HG02642 (cell line): ENCODE data around the gene SPAG16.
"Not testable (repeated sequence)": the region's sequence is repeated elsewhere in the genome, so short reads cannot be mapped to it uniquely, and the experiment has no call there.

Experiments
- ATAC-seq: cut with Tn5 transposase; IDR thresholded peaks from one replicate; pipeline ENCODE4 v1.9.1; 2021; ENCODE audit warnings: mild to moderate bottlenecking; ENCODE audit not compliant: unreplicated experiment, poor library complexity

The SPAG16 gene

GRCh38 chr2:213688133-213688532 lies 403.9 kb downstream of the SPAG16 start:
- no peak for ATAC-seq

- not testable (repeated sequence) for ATAC-seq
Observed at GRCh38 chr2:213688825-213689224, 404.6 kb downstream of the SPAG16 start.

- no peak for ATAC-seq
Observed at GRCh38 chr2:213689585-213689984, 405.3 kb downstream of the SPAG16 start.

- ATAC-seq: no peak
Observed at GRCh38 chr2:213691351-213691750, 407.1 kb downstream of the SPAG16 start.

GRCh38 chr2:213696442-213696841 lies 412.2 kb downstream of the SPAG16 start:
- peak; percentile 59 for ATAC-seq

GRCh38 chr2:213701365-213701764 lies 417.1 kb downstream of the SPAG16 start:
- ATAC-seq: not testable (repeated sequence)

GRCh38 chr2:213703406-213704098 lies 419.3 kb downstream of the SPAG16 start:
- ATAC-seq: no peak

GRCh38 chr2:213710164-213710563 lies 425.9 kb downstream of the SPAG16 start:
- ATAC-seq: no peak

GRCh38 chr2:213718411-213718810 lies 434.1 kb downstream of the SPAG16 start:
- not testable (repeated sequence) for ATAC-seq

GRCh38 chr2:213722565-213722964 lies 438.3 kb downstream of the SPAG16 start:
- no peak for ATAC-seq

- no peak for ATAC-seq
Observed at GRCh38 chr2:213723041-213723560, 438.8 kb downstream of the SPAG16 start.

GRCh38 chr2:213723707-213724106 lies 439.4 kb downstream of the SPAG16 start:
- ATAC-seq: no peak

GRCh38 chr2:213726101-213726500 lies 441.8 kb downstream of the SPAG16 start:
- ATAC-seq: no peak

GRCh38 chr2:213733893-213734292 lies 449.6 kb downstream of the SPAG16 start:
- peak; percentile 97 for ATAC-seq

- ATAC-seq: peak; percentile 82
Observed at GRCh38 chr2:213740453-213740852, 456.2 kb downstream of the SPAG16 start.

GRCh38 chr2:213751446-213751845 lies 467.2 kb downstream of the SPAG16 start:
- peak; percentile 93 for ATAC-seq

- ATAC-seq: no peak
Observed at GRCh38 chr2:213752575-213752974, 468.3 kb downstream of the SPAG16 start.

GRCh38 chr2:213757525-213757924 lies 473.3 kb downstream of the SPAG16 start:
- ATAC-seq: no peak

GRCh38 chr2:213763354-213763753 lies 479.1 kb downstream of the SPAG16 start:
- no peak for ATAC-seq

GRCh38 chr2:213763963-213764362 lies 479.7 kb downstream of the SPAG16 start:
- no peak for ATAC-seq

- no peak for ATAC-seq
Observed at GRCh38 chr2:213764849-213765248, 480.6 kb downstream of the SPAG16 start.

- ATAC-seq: peak; percentile 35
Observed at GRCh38 chr2:213766062-213766461, 481.8 kb downstream of the SPAG16 start.
